ENCODE results near the gene TTC9C.
"Not testable (repeated sequence)": the region's sequence is repeated elsewhere in the genome, so short reads cannot be mapped to it uniquely, and the experiment has no call there.

Gene TTC9C

DNA sequence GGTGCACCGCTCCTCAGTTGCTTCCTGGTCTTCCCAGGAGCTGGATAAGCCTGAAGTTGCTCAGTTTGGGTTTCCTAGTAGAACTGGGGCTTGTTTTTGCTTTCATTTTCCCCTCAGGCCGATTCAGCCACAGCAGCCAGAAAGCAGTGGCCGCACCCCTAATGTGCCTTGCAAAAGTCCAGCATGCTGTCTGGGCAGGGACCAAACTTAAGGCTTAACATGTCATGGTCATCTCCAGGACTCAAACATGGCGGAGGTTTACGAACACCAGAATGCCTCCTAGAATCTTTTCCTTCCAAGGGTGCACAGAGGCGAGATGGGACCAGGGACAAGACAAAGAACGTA is 18.3 kb upstream of the TTC9C start:
- no peak for DNase-seq

DNA sequence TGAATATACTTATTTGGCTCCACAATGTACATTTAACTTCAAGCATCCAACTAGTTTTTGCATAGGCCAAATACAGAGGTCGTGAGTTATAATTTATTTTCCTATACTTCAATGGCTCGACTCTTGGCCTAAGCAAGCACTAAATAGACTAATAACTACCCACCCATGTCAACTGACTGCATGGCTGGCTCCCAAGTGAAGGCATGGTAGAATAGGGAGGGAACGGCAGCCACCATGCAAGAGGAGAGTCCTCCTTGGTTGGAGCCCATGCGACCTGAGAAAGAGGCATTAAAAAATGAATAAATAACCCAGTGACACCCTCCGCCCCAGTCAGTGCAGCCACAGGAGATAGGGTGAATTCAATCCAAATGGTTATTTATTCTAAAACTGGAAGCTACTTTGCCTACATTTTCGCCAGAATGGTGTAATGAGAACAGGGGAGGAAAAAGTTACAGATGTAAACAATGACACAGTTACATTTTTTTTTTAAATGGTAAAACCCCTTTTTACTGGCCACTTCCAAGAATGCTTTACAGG is 15.9 kb upstream of the TTC9C start:
- DNase-seq: no peak

GRCh38 chr11:62712861-62713260 is 15.4 kb upstream of the TTC9C start:
- no peak for DNase-seq

DNA sequence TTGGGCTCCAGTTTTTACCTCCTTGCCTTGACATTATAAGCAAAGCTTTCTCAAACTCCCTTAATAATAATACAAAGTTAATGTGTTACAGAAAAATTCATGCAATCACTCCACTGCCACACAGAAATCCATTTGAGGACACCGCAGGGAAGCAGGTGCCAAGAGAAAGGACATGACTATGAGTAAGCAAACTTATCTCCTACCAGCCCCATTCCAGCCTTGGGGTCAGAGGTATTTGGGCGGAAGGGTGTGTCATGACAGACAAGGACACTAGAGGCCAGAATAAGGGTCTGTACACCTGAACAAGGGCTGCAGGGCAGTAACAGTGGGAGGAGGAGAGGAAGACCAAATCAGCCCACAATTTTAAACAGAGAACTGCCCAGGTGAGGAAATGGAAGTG is 14.9 kb upstream of the TTC9C start:
- DNase-seq: no peak

- no peak for DNase-seq
Observed at GRCh38 chr11:62715150-62716130, 12.8 kb upstream of the TTC9C start.

DNA sequence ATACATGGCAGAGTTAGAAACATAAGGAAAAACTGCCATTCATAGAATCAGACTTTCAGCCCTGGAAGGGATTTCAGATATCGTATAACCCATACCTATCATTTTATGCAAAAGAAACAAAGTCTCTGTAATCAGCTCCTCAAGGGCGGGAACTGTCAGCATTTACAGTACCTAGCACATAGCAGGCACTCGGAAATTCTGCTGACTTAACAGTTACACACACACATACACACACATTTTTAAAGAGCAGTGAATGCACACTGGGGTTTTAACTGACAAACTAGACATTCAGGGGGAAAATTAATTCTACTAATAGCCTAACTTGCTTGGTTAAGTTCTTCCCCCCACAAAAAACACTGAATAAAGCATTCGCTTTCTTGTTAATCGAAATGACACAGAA is 12.1 kb upstream of the TTC9C start:
- no peak for DNase-seq

GRCh38 chr11:62716816-62717215 is 11.5 kb upstream of the TTC9C start:
- no peak for DNase-seq

DNA sequence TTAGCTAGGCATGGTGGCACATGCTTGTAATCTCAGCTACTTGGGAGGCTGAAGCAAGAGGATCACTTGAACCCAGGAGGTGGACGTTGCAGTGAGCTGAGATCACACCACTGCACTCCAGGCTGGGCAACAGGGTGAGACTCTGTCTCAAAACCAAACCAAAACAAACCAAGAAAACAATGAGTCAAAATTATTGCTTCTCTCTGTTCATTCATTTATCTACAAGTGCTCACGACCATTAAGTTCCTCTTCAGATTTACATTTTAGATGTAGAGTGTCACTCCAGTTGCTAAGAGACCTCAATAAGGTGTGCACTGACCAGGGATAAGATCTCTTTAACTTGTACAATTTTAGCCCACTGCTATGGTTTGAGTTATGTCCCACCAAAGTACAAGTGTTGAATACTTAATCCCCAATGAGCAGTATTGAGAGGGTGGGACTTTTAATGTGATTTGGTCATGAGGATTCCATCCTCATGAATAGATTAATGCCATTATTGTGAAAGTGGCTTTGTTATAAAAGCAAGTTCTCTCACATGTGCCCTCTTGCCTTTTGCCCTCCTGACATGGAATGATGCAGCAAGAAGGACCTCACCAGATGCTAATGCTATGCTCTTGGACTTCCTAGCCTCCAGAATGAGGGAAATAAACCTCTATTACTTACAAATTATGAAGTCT is 8.8 kb upstream of the TTC9C start:
- no peak for DNase-seq

DNA sequence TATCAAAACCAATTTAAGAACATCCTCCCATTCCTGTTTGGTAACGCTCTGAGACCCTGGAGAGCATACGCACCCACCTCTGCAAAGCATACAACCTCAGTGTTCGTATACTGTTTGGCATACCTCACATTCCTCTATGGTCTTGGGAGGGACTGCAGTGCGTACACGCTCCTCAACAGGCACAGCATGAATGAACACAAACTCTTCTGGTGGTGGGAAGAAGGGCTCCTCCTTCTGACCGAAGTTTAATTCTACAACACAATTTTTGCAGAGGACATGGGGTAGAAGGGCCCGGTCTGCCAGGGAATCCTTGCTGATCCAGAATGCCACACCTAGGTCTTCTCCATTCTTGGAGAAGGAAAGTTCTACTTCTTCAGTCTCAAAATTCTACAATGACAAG is 6.3 kb upstream of the TTC9C start:
- no peak for DNase-seq

GRCh38 chr11:62724171-62724570 is 4.1 kb upstream of the TTC9C start:
- no peak for DNase-seq

DNA sequence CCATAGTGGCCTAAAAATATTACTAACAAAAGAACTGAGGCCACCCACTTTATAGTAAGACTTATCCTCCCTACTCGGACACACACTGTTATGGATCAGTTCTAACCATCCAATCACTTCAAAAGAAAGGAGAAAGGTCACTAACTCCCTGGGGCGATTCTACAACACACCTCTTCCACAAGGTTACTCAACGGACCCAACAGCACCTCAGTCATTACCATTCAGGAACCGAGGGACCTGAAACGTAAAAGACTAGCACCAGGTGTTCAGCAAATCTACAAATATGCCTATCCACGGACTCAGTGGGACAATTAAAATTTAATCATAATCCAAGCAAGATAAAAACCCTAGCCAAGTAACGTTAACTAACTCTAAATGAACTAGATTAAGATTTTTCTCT is 2.6 kb upstream of the TTC9C start:
- no peak for DNase-seq

DNA sequence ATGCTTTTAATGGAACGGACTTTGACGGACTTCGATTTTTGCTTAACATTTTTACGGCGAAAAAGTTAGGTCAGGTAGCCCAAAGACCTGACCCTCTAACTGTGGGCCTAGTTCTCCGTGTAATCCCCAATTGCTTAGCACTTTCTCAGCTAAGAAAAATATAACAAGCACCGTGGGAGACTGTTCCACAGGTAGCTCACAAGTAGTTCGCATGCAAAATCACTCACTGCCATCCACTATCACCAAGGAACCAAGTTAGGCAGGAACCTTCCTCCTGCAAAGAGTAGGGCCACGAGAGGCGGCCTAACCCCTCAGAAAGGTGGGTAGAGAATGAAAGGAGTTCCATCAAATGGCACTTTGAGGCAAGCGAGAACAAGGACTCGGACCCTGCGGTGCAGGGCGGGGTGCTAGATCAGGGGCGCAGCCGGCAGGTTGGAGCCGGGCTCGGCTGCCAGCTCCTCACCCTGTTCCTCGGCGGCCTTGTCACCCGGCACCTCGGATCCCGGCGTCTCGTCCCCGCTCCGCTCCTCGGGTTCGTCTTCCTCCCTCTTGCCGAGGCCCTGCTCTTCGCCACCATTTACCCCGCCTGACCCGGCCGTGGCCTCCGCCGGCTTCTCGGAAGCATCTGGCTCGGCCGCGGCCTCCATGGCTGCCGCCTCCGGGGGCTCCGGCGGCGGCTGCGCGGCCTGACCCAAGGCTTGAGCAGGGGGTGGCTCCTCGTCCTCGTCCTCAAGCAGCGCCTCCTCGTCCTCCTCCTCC is 2.0 kb upstream of the TTC9C start:
- DNase-seq: no peak

DNA sequence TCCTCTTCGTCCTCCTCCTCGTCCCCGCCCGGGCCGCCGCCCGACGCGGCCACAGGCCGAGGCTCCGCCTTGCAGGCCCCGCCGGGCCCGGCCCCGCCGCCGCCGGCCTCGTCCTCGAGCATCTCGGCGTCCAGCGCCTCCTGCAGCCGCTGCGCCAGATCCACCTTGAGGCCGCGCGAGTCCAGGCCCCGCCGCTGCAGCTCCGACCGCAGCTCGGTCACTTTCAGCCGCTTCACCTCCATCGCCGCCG is 1.4 kb upstream of the TTC9C start:
- no peak for DNase-seq

GRCh38 chr11:62727165-62727871 is 968 bp upstream of the TTC9C start, which contains the start of gene HNRNPUL2:
TSS of gene HNRNPUL2 (minus strand) at chr11:62727457. CDS start at chr11:62727156, 301 bp downstream.
- DNase-seq: peak; percentile 97

DNA sequence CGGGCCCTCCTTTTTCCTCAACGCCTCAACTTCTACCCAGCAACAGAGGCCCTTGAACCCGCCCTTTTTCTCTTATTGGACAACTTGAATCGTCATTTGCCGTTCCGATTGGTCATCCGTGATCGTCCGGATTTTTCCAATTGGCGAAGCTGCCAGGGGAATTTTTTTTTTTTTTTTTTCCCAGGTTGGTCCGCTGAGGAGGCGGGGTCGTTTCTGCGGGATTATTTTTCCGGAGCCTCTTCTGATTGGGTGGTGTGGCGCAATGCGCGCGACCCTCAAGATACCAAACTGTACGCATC is 465 bp upstream of the TTC9C start:
- peak; percentile 98 for DNase-seq

DNA sequence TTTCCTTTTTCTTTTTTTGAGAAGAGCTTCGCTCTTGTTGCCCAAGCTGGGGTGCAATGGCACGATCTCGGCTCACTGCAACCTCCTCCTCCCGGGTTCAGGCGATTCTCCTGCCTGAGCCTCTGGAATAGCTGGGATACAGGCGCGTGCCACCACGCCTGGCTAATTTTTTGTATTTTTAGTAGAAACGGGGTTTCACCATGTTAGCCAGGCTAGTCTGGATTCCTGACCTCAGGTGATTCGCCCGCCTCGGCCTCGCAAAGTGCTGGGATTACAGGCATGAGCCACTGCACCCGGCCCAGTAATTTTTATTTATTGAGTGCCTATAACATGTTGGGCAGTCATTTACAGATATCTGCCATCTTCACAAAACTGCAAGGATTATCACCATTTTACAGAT is 1.8 kb downstream of the TTC9C start:
- not testable (repeated sequence) for DNase-seq

DNA sequence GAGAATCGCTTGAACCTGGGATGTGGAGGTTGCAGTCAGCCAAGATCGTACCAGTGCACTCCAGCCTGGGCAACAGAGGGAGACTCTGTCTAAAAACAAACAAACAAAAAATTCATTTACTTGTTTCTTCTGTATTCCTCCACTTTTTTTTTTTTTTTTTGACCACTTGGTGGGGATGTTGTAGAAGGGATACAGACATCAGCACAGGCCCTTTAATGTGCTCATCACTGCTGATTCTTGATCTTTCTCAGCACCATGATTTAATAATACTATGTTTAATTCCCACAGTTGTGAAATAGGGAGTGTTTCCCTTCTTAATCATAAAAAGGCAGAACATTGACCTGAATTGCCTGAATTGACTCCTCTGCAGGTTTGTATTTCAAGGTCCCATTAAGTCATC is 4.5 kb downstream of the TTC9C start:
- no peak for DNase-seq

DNA sequence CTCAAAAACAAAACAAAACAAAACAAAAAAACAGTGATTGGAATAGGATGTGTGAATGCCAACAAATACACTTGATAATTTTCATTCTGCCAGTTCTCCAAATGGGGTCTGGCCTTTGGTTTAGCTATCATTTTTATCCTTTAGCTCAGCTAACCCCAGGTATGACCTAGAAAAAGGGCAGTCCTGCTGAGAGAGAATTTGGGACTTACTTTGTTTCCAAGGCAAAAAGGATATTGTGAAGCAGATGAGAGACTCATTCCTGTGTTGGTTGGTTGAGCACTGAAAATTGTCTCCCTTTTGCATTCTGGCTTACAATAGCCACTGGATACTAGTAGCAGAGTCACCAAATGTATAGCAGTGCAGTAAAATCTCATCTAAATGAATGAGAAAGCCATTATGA is 8.9 kb downstream of the TTC9C start:
- DNase-seq: no peak

- DNase-seq: no peak
Observed at GRCh38 chr11:62747475-62748160, 19.3 kb downstream of the TTC9C start.

- DNase-seq: not testable (repeated sequence)
Observed at GRCh38 chr11:62749931-62750330, 21.6 kb downstream of the TTC9C start.

- no peak for DNase-seq
Observed at GRCh38 chr11:62752177-62752785, 24.0 kb downstream of the TTC9C start.

Data from NCI-H187 treated with DMSO at 0.1 percent for 48 hours (cell line).